ENCODE results near the gene UCN3. TPM values are rescaled to one million over a fixed set of nuclear protein-coding genes. Genes with fewer than 3 reads are reported as not detected.
"Not testable (repeated sequence)": the region's sequence is repeated elsewhere in the genome, so short reads cannot be mapped to it uniquely, and the experiment has no call there.

UCN3 gene
- total RNA-seq, 1 donor from 2014 or later = not detected

DNA sequence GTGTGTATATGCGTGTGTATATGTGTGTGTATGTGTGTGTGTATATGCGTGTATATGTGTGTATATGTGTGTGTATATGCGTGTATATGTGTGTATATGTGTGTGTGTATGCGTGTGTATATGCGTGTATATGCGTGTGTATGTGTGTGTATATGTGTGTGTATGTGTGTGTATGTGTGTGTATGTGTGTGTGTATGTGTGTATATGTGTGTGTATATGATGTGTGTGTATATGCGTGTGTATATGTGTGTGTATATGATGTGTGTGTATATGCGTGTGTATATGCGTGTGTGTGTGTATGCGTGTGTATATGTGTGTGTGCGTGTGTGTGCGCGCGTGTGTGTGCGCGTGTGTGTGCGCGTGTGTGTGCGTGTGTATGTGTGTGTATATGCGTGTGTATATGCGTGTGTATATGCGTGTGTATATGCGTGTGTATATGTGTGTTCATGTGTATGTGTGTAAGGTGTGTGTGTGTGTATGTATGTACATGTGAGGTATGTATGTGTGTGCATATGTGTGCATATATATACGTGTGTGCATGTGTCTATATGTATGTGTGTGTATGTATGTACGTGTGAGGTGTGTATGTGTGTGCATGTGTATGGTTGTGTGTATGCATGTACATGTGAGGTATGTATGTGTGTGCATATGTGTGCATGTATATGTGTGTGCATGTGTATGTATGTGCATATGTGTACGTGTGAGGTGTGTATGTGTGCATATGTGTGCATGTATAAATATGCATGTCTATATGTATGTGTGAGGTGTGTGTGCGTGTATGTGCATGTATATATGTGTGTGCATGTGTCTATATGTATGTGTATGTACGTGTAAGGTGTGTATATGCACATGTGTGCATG lies 6.0 kb downstream of the UCN3 start:
- Mint-ChIP-seq H3K27me3 (ENCODE audit: unreplicated experiment) (peaks cover 3% of the 10 kb centered on the region), H3K36me3 (ENCODE audit: low read depth, unreplicated experiment) (peaks cover 7% of the 10 kb centered on the region), H3K27ac (ENCODE audit: unreplicated experiment) (peak overlapping the region; percentile 42), H3K4me3 (ENCODE audit: unreplicated experiment) (no peak overlapping the region), H3K9me3 (ENCODE audit: unreplicated experiment) (no peaks in the 10 kb centered on the region), H3K4me1 (ENCODE audit: unreplicated experiment) (peaks cover 6% of the 10 kb centered on the region)
- DNase-seq (ENCODE audit: low spot score) = no peak
- TF ChIP-seq CTCF (IDR thresholded peaks at IDR 0.05; ENCODE audit: unreplicated experiment) = no peak

DNA sequence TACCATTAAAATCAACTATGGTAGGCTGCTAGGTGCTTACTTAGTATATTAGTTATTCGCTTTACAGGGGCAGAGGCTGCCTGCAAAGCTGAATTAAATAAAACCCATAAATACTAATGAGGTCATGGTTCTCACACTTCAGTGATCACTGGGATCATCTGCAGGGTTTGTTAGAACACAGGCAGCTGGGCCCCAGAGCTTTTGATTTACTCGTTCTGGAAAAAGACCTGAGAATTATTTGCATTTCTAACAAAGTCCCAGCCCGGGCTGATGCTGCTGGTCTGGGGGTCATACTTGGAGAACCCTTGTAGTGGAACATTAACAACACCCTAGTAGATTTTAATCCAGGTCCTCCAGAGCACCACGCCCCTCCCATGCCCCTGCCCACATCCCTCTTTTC lies 8.5 kb downstream of the UCN3 start:
- no peak for DNase-seq (ENCODE audit: low spot score)
- H3K4me1 Mint-ChIP-seq (ENCODE audit: unreplicated experiment) = peaks cover 6% of the 10 kb centered on the region
- no peak for TF ChIP-seq CTCF (IDR thresholded peaks at IDR 0.05; ENCODE audit: unreplicated experiment)
- no peak overlapping the region for H3K27ac Mint-ChIP-seq (ENCODE audit: unreplicated experiment)
- H3K27me3 Mint-ChIP-seq (ENCODE audit: unreplicated experiment) = peaks cover 2% of the 10 kb centered on the region
- peaks cover 7% of the 10 kb centered on the region for H3K36me3 Mint-ChIP-seq (ENCODE audit: low read depth, unreplicated experiment)
- no peak overlapping the region for H3K4me3 Mint-ChIP-seq (ENCODE audit: unreplicated experiment)
- H3K9me3 Mint-ChIP-seq (ENCODE audit: unreplicated experiment) = no peaks in the 10 kb centered on the region

DNA sequence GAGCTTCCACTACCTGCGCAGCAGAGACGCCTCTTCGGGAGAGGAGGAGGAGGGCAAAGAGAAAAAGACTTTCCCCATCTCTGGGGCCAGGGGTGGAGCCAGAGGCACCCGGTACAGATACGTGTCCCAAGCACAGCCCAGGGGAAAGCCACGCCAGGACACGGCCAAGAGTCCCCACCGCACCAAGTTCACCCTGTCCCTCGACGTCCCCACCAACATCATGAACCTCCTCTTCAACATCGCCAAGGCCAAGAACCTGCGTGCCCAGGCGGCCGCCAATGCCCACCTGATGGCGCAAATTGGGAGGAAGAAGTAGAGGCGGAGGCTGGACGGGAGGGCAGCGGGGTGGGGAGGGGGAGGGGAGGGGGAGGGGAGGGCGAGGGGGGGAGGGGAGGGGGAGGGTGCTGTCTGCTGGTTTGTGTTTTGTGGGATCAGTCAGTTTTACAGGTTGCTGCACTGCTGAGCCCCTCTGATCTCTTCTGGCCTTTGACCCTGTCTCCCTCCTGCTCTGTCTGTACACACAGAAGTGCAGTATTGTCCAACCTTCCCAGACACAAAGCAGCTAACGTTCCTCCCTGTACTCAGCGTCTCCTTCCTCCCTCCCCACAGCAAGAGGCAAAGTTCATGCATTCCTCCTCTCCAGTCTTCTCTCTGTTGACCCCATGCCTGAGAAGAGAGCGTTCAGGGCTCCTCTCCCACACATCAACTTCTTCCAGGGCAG lies 9.3 kb downstream of the UCN3 start:
- peaks cover 2% of the 10 kb centered on the region for H3K27me3 Mint-ChIP-seq (ENCODE audit: unreplicated experiment)
- TF ChIP-seq CTCF (IDR thresholded peaks at IDR 0.05; ENCODE audit: unreplicated experiment) = no peak
- DNase-seq (ENCODE audit: low spot score) = no peak
- H3K9me3 Mint-ChIP-seq (ENCODE audit: unreplicated experiment) = no peaks in the 10 kb centered on the region
- H3K4me1 Mint-ChIP-seq (ENCODE audit: unreplicated experiment) = peaks cover 6% of the 10 kb centered on the region
- no peak overlapping the region for H3K4me3 Mint-ChIP-seq (ENCODE audit: unreplicated experiment)
- no peak overlapping the region for H3K27ac Mint-ChIP-seq (ENCODE audit: unreplicated experiment)
- H3K36me3 Mint-ChIP-seq (ENCODE audit: low read depth, unreplicated experiment) = peaks cover 7% of the 10 kb centered on the region

GRCh38 chr10:5376450-5376849 lies 11.7 kb downstream of the UCN3 start:
- DNase-seq (ENCODE audit: low spot score) = no peak
- no peak overlapping the region for H3K27ac Mint-ChIP-seq (ENCODE audit: unreplicated experiment)

GRCh38 chr10:5379202-5379601 lies 14.4 kb downstream of the UCN3 start:
- not testable (repeated sequence) for H3K9me3 Mint-ChIP-seq (ENCODE audit: unreplicated experiment); H3K27me3 Mint-ChIP-seq (ENCODE audit: unreplicated experiment); H3K27ac Mint-ChIP-seq (ENCODE audit: unreplicated experiment); H3K4me1 Mint-ChIP-seq (ENCODE audit: unreplicated experiment); DNase-seq (ENCODE audit: low spot score); H3K36me3 Mint-ChIP-seq (ENCODE audit: low read depth, unreplicated experiment); H3K4me3 Mint-ChIP-seq (ENCODE audit: unreplicated experiment)

More at GRCh38 chr10:5376450-5376849, 11.7 kb downstream of the UCN3 start:
- Mint-ChIP-seq H3K36me3 (ENCODE audit: low read depth, unreplicated experiment) (peaks cover 7% of the 10 kb centered on the region), H3K4me3 (ENCODE audit: unreplicated experiment) (no peak overlapping the region), H3K4me1 (ENCODE audit: unreplicated experiment) (no peaks in the 10 kb centered on the region), H3K9me3 (ENCODE audit: unreplicated experiment) (no peaks in the 10 kb centered on the region), H3K27me3 (ENCODE audit: unreplicated experiment) (peaks cover 2% of the 10 kb centered on the region)
- TF ChIP-seq CTCF (IDR thresholded peaks at IDR 0.05; ENCODE audit: unreplicated experiment) = no peak

GRCh38 chr10:5380395-5380794 lies 15.6 kb downstream of the UCN3 start:
- H3K4me3 Mint-ChIP-seq (ENCODE audit: unreplicated experiment); H3K4me1 Mint-ChIP-seq (ENCODE audit: unreplicated experiment); H3K36me3 Mint-ChIP-seq (ENCODE audit: low read depth, unreplicated experiment); H3K27me3 Mint-ChIP-seq (ENCODE audit: unreplicated experiment); DNase-seq (ENCODE audit: low spot score); H3K27ac Mint-ChIP-seq (ENCODE audit: unreplicated experiment); H3K9me3 Mint-ChIP-seq (ENCODE audit: unreplicated experiment): not testable (repeated sequence)
